Neural progenitor cell (in vitro differentiated cells): ENCODE results near the gene SLC35F4. TPM values are rescaled to one million over a fixed set of nuclear protein-coding genes. Genes with fewer than 3 reads are reported as not detected.
A peak's percentile ranks its signal among the peaks of the same experiment; 100 is the strongest.

Source experiments
- DNase-seq: peaks from one replicate; pipeline ENCODE4 v3.0.0-alpha.2; 2016; ENCODE audit warnings: low spot score
- H2AFZ ChIP-seq: fragments of 200-600 bp; sonication (generic); replicated peaks from 2 replicates; pipeline ENCODE4 v1.6.1; 2016; ENCODE audit warnings: antibody characterized with exemption
- H3F3A ChIP-seq: fragments of 200-600 bp; sonication (generic); 2 replicates; pipeline ENCODE4 v1.6.1; 2016; ENCODE audit warnings: antibody characterized with exemption, low read depth
- H3K27ac ChIP-seq: fragments of 200-600 bp; sonication (generic); 2 replicates; pipeline ENCODE4 v1.5.1; 2016; ENCODE audit warnings: mild to moderate bottlenecking
- H3K27me3 ChIP-seq: fragments of 200-600 bp; sonication (generic); 2 replicates; pipeline ENCODE4 v1.6.1; 2016; ENCODE audit warnings: mild to moderate bottlenecking, moderate library complexity
- H3K36me3 ChIP-seq: fragments of 200-600 bp; sonication (generic); 2 replicates; pipeline ENCODE4 v1.5.1; 2016
- H3K4me1 ChIP-seq: fragments of 200-600 bp; sonication (generic); 2 replicates; pipeline ENCODE4 v1.6.1; 2016; ENCODE audit warnings: mixed run types
- H3K4me2 ChIP-seq: fragments of 200-600 bp; sonication (generic); 2 replicates; pipeline ENCODE4 v1.6.1; 2016
- H3K4me3 ChIP-seq: fragments of 200-600 bp; sonication (generic); 2 replicates; pipeline ENCODE4 v1.5.1; 2016
- H3K79me2 ChIP-seq: fragments of 200-600 bp; sonication (generic); 2 replicates; pipeline ENCODE4 v1.6.1; 2016; ENCODE audit warnings: low read depth
- H3K9ac ChIP-seq: fragments of 200-600 bp; sonication (generic); 2 replicates; pipeline ENCODE4 v1.6.1; 2016
- H3K9me3 ChIP-seq: fragments of 200-600 bp; sonication (generic); 2 replicates; pipeline ENCODE4 v1.5.1; 2016; ENCODE audit warnings: low read depth
- H4K20me1 ChIP-seq: fragments of 200-600 bp; sonication (generic); 2 replicates; pipeline ENCODE4 v1.6.1; 2016; ENCODE audit warnings: low read depth
- H3K27ac Mint-ChIP-seq: 3 replicates; pipeline ENCODE4 v1.8.0; 2021; ENCODE audit warnings: mixed read lengths
- H3K27me3 Mint-ChIP-seq: 2 replicates; pipeline ENCODE4 v1.8.0; 2022; ENCODE audit warnings: low read depth, mild to moderate bottlenecking, inconsistent platforms, moderate library complexity, mixed read lengths; ENCODE audit not compliant: insufficient read depth
- H3K36me3 Mint-ChIP-seq: 3 replicates; pipeline ENCODE4 v1.8.0; 2021; ENCODE audit warnings: mixed read lengths
- H3K4me1 Mint-ChIP-seq: 3 replicates; pipeline ENCODE4 v1.8.0; 2021; ENCODE audit warnings: mixed read lengths
- H3K4me3 Mint-ChIP-seq: 3 replicates; pipeline ENCODE4 v1.8.0; 2021; ENCODE audit warnings: mild to moderate bottlenecking, moderate library complexity, mixed read lengths
- H3K9me3 Mint-ChIP-seq: 3 replicates; pipeline ENCODE4 v1.8.0; 2020; ENCODE audit warnings: mixed read lengths
- EZH2 ChIP-seq: fragments of 200-600 bp; sonication (generic); IDR thresholded peaks from 2 replicates; pipeline ENCODE4 v1.6.1; 2017; ENCODE audit warnings: antibody characterized with exemption, mild to moderate bottlenecking, moderate library complexity
- EZH2phosphoT487 ChIP-seq: fragments of 200-600 bp; sonication (generic); IDR thresholded peaks from 2 replicates; pipeline ENCODE4 v1.6.1; 2017; ENCODE audit warnings: antibody characterized with exemption
- total RNA-seq: library from RNA; depleted of rRNA; stranded (reverse); fragments of >200 nt; gene quantifications from 2 replicates; pipeline ENCODE4 v1.2.3, GENCODE V29; 2015; ENCODE audit warnings: low replicate concordance
- TF ChIP-seq, protein P1 (sequence below): fragments of 200-600 bp; sonication (generic); IDR thresholded peaks from 2 replicates; pipeline ENCODE4 v1.5.1; 2017; ENCODE audit warnings: antibody characterized with exemption, mild to moderate bottlenecking

Gene SLC35F4
- total RNA-seq, 1 donor from 2014 or later, result not detected

DNA sequence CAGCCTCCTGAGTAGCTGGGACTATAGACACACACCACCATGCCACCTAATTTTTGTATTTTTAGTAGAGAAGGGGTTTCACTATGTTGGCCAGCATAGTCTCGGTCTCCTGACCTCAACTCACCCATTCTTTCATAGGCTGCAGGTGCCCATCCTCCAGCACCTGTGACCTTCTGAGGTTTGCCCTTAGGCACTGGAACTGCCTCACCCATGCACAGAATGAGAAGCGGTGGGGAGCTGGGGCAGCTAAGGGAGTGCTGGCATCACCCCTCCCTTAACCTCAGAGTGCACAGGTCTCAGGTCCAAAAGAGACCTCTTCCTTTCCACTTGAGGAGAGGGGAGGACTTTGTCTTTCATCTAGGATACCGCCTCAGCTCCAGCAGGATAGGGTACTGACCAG lies 194.9 kb downstream of the SLC35F4 start:
- Mint-ChIP-seq H3K4me3 (no peak overlapping the region), H3K27ac (no peak overlapping the region), H3K9me3 (peaks cover 2% of the 10 kb centered on the region), H3K4me1 (peaks cover 6% of the 10 kb centered on the region), H3K36me3 (no peaks in the 10 kb centered on the region), H3K27me3 (no peaks in the 10 kb centered on the region)
- H2AFZ ChIP-seq, result no peak overlapping the region
- no peaks in the 10 kb centered on the region for H4K20me1 ChIP-seq
- H3K27ac ChIP-seq, result no peak overlapping the region
- no peak for TF ChIP-seq EZH2
- no peak for DNase-seq
- no peaks in the 10 kb centered on the region for H3K36me3 ChIP-seq
- H3K4me2 ChIP-seq, result no peak overlapping the region
- H3F3A ChIP-seq, result peaks cover 10% of the 10 kb centered on the region
- H3K9me3 ChIP-seq, result no peaks in the 10 kb centered on the region
- H3K79me2 ChIP-seq, result no peaks in the 10 kb centered on the region
- no peaks in the 10 kb centered on the region for H3K27me3 ChIP-seq
- H3K4me3 ChIP-seq, result no peak overlapping the region
- no peak overlapping the region for H3K9ac ChIP-seq
- peaks cover 11% of the 10 kb centered on the region for H3K4me1 ChIP-seq

DNA sequence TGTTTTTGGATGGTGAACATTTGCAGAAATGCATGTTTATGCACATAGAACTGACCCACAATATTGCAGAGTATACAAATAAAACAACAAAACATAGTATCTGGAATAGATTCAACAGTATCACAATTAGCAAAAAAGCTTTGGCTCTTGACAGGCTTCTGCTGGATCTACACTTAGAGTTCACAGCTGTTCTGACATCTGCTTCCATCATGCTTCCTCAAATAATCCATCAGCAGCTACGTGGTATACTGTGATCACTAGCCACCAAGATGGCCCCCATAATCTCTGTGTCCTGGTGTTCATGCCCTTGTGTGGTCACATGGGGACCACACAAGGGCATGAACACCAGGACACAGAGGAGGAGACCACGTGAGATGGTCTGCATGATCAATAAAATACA lies 205.7 kb downstream of the SLC35F4 start:
- Mint-ChIP-seq H3K27ac (no peak overlapping the region), H3K36me3 (no peaks in the 10 kb centered on the region), H3K4me3 (no peak overlapping the region), H3K4me1 (peaks cover 12% of the 10 kb centered on the region), H3K9me3 (peaks cover 2% of the 10 kb centered on the region), H3K27me3 (peaks cover 5% of the 10 kb centered on the region)
- TF ChIP-seq EZH2phosphoT487 (no peak), EZH2 (no peak)
- TF ChIP-seq, protein P1, sequence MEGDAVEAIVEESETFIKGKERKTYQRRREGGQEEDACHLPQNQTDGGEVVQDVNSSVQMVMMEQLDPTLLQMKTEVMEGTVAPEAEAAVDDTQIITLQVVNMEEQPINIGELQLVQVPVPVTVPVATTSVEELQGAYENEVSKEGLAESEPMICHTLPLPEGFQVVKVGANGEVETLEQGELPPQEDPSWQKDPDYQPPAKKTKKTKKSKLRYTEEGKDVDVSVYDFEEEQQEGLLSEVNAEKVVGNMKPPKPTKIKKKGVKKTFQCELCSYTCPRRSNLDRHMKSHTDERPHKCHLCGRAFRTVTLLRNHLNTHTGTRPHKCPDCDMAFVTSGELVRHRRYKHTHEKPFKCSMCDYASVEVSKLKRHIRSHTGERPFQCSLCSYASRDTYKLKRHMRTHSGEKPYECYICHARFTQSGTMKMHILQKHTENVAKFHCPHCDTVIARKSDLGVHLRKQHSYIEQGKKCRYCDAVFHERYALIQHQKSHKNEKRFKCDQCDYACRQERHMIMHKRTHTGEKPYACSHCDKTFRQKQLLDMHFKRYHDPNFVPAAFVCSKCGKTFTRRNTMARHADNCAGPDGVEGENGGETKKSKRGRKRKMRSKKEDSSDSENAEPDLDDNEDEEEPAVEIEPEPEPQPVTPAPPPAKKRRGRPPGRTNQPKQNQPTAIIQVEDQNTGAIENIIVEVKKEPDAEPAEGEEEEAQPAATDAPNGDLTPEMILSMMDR, result no peak
- Histone ChIP-seq H3K79me2 (no peaks in the 10 kb centered on the region), H3K9ac (no peak overlapping the region), H3K4me2 (no peak overlapping the region), H3K27ac (no peak overlapping the region), H3F3A (peaks cover 4% of the 10 kb centered on the region), H3K27me3 (no peaks in the 10 kb centered on the region), H3K36me3 (no peaks in the 10 kb centered on the region), H3K4me1 (peaks cover 11% of the 10 kb centered on the region), H3K4me3 (no peak overlapping the region), H3K9me3 (no peaks in the 10 kb centered on the region), H4K20me1 (no peaks in the 10 kb centered on the region), H2AFZ (no peak overlapping the region)
- DNase-seq, result no peak

DNA sequence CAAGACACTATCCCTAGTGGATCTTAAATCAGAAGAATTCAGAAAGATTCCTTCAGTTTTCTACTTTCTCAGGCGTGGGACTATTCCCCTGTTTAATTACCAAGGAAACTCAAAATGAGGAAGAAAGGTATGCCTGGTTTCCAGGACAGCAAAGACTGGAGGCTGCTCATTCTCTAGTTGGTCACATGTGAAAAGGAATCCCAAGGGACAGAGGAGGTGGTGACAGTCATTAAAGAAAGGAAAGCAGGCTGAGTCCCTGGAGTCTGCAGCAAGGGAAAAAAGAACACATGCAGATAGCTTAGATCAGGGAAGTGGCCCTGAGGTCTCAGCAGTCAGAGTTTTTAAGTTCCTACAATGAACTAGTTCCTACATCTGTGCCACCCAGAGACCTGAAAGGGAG lies 206.8 kb downstream of the SLC35F4 start:
- no peaks in the 10 kb centered on the region for H3K36me3 ChIP-seq
- H3K27ac ChIP-seq, result no peak overlapping the region
- H4K20me1 ChIP-seq, result no peaks in the 10 kb centered on the region
- no peak overlapping the region for H3K4me3 Mint-ChIP-seq
- H3K4me2 ChIP-seq, result peak overlapping the region; percentile 45
- H3K4me1 ChIP-seq, result peaks cover 11% of the 10 kb centered on the region
- no peak overlapping the region for H3K9ac ChIP-seq
- H3K27me3 Mint-ChIP-seq, result peaks cover 5% of the 10 kb centered on the region
- peak overlapping the region; percentile 88 for H2AFZ ChIP-seq
- TF ChIP-seq EZH2 (no peak), EZH2phosphoT487 (no peak)
- TF ChIP-seq, protein P1, result no peak
- H3K9me3 Mint-ChIP-seq, result peaks cover 2% of the 10 kb centered on the region
- H3K36me3 Mint-ChIP-seq, result no peaks in the 10 kb centered on the region
- H3K4me3 ChIP-seq, result no peak overlapping the region
- H3K4me1 Mint-ChIP-seq, result peaks cover 12% of the 10 kb centered on the region
- peaks cover 4% of the 10 kb centered on the region for H3F3A ChIP-seq
- H3K9me3 ChIP-seq, result no peaks in the 10 kb centered on the region
- DNase-seq, result peak; percentile 43
- no peaks in the 10 kb centered on the region for H3K27me3 ChIP-seq
- no peaks in the 10 kb centered on the region for H3K79me2 ChIP-seq
- no peak overlapping the region for H3K27ac Mint-ChIP-seq

DNA sequence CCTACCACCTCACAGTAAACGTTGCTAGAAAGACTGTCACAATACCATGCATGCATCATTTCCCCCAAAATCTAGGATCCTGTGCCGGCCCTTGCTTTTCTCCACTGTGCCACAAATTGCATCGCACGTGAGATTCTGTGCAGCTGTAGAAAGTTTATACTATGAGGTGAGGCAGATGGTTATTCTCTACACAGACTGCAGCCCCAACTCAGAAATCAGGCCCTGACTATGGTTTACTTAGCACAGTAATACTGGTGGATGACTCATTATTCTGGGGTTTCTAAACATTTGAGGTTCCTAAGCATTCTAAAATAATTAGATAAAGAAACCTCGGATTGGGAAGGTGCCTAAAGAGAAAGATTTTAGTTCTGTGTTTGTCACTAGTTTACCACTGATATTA lies 208.4 kb downstream of the SLC35F4 start:
- Histone ChIP-seq H3K27ac (no peak overlapping the region), H3K9ac (no peak overlapping the region), H3K9me3 (no peaks in the 10 kb centered on the region), H3K4me3 (no peak overlapping the region), H3K36me3 (no peaks in the 10 kb centered on the region), H3F3A (peaks cover 4% of the 10 kb centered on the region), H4K20me1 (no peaks in the 10 kb centered on the region), H3K27me3 (no peaks in the 10 kb centered on the region), H2AFZ (no peak overlapping the region), H3K4me1 (peaks cover 11% of the 10 kb centered on the region), H3K4me2 (no peak overlapping the region), H3K79me2 (no peaks in the 10 kb centered on the region)
- Mint-ChIP-seq H3K9me3 (no peaks in the 10 kb centered on the region), H3K4me1 (peaks cover 12% of the 10 kb centered on the region), H3K4me3 (no peak overlapping the region), H3K27ac (no peak overlapping the region), H3K27me3 (peaks cover 3% of the 10 kb centered on the region), H3K36me3 (no peaks in the 10 kb centered on the region)
- TF ChIP-seq EZH2phosphoT487, result no peak
- TF ChIP-seq, protein P1, result no peak
- TF ChIP-seq EZH2, result no peak
- DNase-seq, result no peak
